Heart right ventricle (tissue), 16 donors: ENCODE data around the gene NFE2L3. TPM values are rescaled to one million over a fixed set of nuclear protein-coding genes. Genes with fewer than 3 reads are reported as not detected.

Source experiments
- ATAC-seq, 8 donors: fragments of 200-7000 bp; cut with Tn5 transposase; one replicate each; pipeline ENCODE4 v1.9.1; 2020; ENCODE audit warnings: mild to moderate bottlenecking in 8 of 8, moderate library complexity in 8 of 8, moderate number of reproducible peaks in 1 of 8
- DNase-seq, 2 donors: peaks; one replicate each; pipeline ENCODE4 v3.0.0-alpha.2; 2020
- H3K27ac ChIP-seq, 10 donors: fragments of 200-600 bp; sonication (generic) in 2 of 10; one replicate each; pipeline versions ENCODE4 v1.5.0 to v1.8.0; 2020 to 2022; ENCODE audit warnings: mild to moderate bottlenecking in 3 of 10
- H3K27me3 ChIP-seq, 7 donors: fragments of 200-600 bp; one replicate each; pipeline ENCODE4 v1.8.0; 2021 to 2022; ENCODE audit warnings: mild to moderate bottlenecking in 2 of 7
- H3K36me3 ChIP-seq, 9 donors: fragments of 200-600 bp; sonication (generic) in 1 of 9; one replicate each; pipeline versions ENCODE4 v1.5.0 to v1.8.0; 2020 to 2022; ENCODE audit warnings: mild to moderate bottlenecking in 2 of 9
- H3K4me1 ChIP-seq, 9 donors: fragments of 200-600 bp; sonication (generic) in 1 of 9; one replicate each; pipeline versions ENCODE4 v1.5.0 to v1.8.0; 2020 to 2022; ENCODE audit warnings: mild to moderate bottlenecking in 4 of 9
- H3K4me3 ChIP-seq, 10 donors: fragments of 200-600 bp; sonication (generic) in 2 of 10; one replicate each; pipeline versions ENCODE4 v1.5.0 to v1.8.0; 2020 to 2022; ENCODE audit warnings: mild to moderate bottlenecking in 7 of 10, moderate library complexity in 2 of 10
- H3K9me3 ChIP-seq, 11 donors: fragments of 200-600 bp in 10 of 11; sonication (generic) in 2 of 11; one replicate each; pipeline versions ENCODE4 v1.5.0 to v1.8.0; 2013 to 2022; ENCODE audit warnings: mild to moderate bottlenecking in 2 of 11, control low read depth in 1 of 11, moderate library complexity in 1 of 11
- CTCF ChIP-seq, 9 donors: fragments of 200-600 bp; sonication (generic) in 2 of 9; IDR thresholded peaks; one replicate each; pipeline versions ENCODE4 v1.5.0 to v1.8.0; 2021 to 2022; ENCODE audit warnings: antibody characterized with exemption in 9 of 9, mild to moderate bottlenecking in 5 of 9, moderate library complexity in 1 of 9
- WGBS, 2 donors: extraction: QIAGEN DNeasy Blood & Tissue Kit; methylation state at CpG; one replicate each; pipeline ENCODE4 v1.1.7; 2013; ENCODE audit warnings: inconsistent platforms in 1 of 2; 5-methylcytosine and 5-hydroxymethylcytosine counted together
- intact Hi-C, 10 donors: fragments of 100-400 bp; cut with DNase I; formaldehyde crosslinking; loops; one replicate each; pipeline versions ENCODE4 v1.11.1 to v1.14.2; 2022
- polyA plus RNA-seq, 2 donors: library from polyadenylated mRNA; stranded (reverse); fragments of 200-250 nt; gene quantifications; one replicate each; pipeline ENCODE4 v1.2.3, GENCODE V29; 2013
- total RNA-seq, 10 donors: library from RNA; stranded (reverse); fragmentation: NEBNext Ultra II Directional in 3 of 10; extraction: Animal tissue kit (Norgen Biotek cat#: 25700) in 3 of 10; gene quantifications; one replicate each; pipeline versions ENCODE4 v1.2.1 to v1.2.4, GENCODE V29; 2021 to 2023
- donor health status: Arrhythmogenic right ventricular cardiomyopathy.
- donor health status: ischemic (EF 13 %, LVEDD 7.1; RV severe dilation, severe dysfunction).
- donor health status: healthy with polysubstance abuse.
- donor health status: DM: no; HTN: yes; CAD: no.
- donor health status: DM: no; HTN: no; CAD: no.
- donor health status: ischemic (EF 25% LVEDD 6.9; RV normal size, moderate dysfunction).
- donor health status: ischemic (EF 25% LVEDD 5.7; RV mildly dilated, moderate dysfunction).
- donor health status: healthy.
- donor health status: DM: yes; HTN: yes; CAD: no.
- donor health status: Ischemic cardiomyopathy.
- donor health status: ischemic (EF 35%, LVEDD 5.7; RV mildly dilated, moderate dysfunction).
- donor health status: nonischemic (EF 11% LVEDD 7.7; RV severe dilation, severe dysfunction).
- donor health status: DM: yes; HTN: yes; CAD: no.
- donor health status: PGD.
- donor health status: ischemic (EF 29% LVEDD 5.4; RV normal size, mild dysfunction).
- donor health status: nonischemic (EF 23%, LVEDD 6.1; RV moderate dilation, normal function).

The NFE2L3 gene
- total and polyA plus RNA-seq, 12 donors, result 0.32 to 4.1 (median 1.1) TPM

GRCh38 chr7:26135076-26135475 is 16.9 kb upstream of the NFE2L3 start:
- no peak for TF ChIP-seq CTCF (IDR thresholded peaks at IDR 0.05)
- ATAC-seq (no peak), DNase-seq (no peak)
- intact Hi-C loops, result no loop called here
- H3K4me3 ChIP-seq, result no peak overlapping the region
- H3K36me3 ChIP-seq, result no peaks in the 10 kb centered on the region
- no peaks in the 10 kb centered on the region for H3K4me1 ChIP-seq
- H3K27me3 ChIP-seq, result peaks cover 0 to 18% (median 4%) of the 10 kb centered on the region in 7 donors
- peaks cover 0 to 12% (median 0%) of the 10 kb centered on the region in 11 donors for H3K9me3 ChIP-seq
- H3K27ac ChIP-seq, result no peak overlapping the region

GRCh38 chr7:26135551-26135950 is 16.4 kb upstream of the NFE2L3 start:
- H3K4me3 ChIP-seq, result no peak overlapping the region
- intact Hi-C loops, result no loop called here
- WGBS, 2 donors, result 94 to 97% methylated on average over 1 of the region's 1 CpG
- no peaks in the 10 kb centered on the region for H3K4me1 ChIP-seq
- H3K27me3 ChIP-seq, result peaks cover 0 to 18% (median 0%) of the 10 kb centered on the region in 7 donors
- H3K36me3 ChIP-seq, result no peaks in the 10 kb centered on the region
- no peak for DNase-seq
- peaks cover 0 to 12% (median 0%) of the 10 kb centered on the region in 11 donors for H3K9me3 ChIP-seq
- no peak overlapping the region for H3K27ac ChIP-seq
- TF ChIP-seq CTCF (IDR thresholded peaks at IDR 0.05), result no peak
- ATAC-seq, result no peak

- Histone ChIP-seq H3K4me3 (no peak overlapping the region), H3K27ac (no peak overlapping the region), H3K36me3 (no peaks in the 10 kb centered on the region), H3K4me1 (peaks cover 0 to 7% (median 0%) of the 10 kb centered on the region in 9 donors), H3K9me3 (peaks cover 0 to 12% (median 0%) of the 10 kb centered on the region in 11 donors), H3K27me3 (peaks cover 0 to 13% (median 0%) of the 10 kb centered on the region in 7 donors)
- 88 to 93% methylated on average over 4 of the region's 4 CpGs for WGBS, 2 donors
- no peak for TF ChIP-seq CTCF (IDR thresholded peaks at IDR 0.05)
- ATAC-seq (no peak), DNase-seq (no peak)
- intact Hi-C loops, result no loop called here
These were observed 15.2 kb upstream of the NFE2L3 start for GRCh38 chr7:26136831-26137230.

GRCh38 chr7:26140380-26140779 is 11.6 kb upstream of the NFE2L3 start:
- Histone ChIP-seq H3K27me3 (peaks cover 0 to 16% (median 9%) of the 10 kb centered on the region in 7 donors), H3K9me3 (peaks cover 0 to 7% (median 0%) of the 10 kb centered on the region in 11 donors), H3K36me3 (no peaks in the 10 kb centered on the region), H3K4me1 (peaks cover 0 to 7% (median 0%) of the 10 kb centered on the region in 9 donors), H3K4me3 (no peak overlapping the region), H3K27ac (no peak overlapping the region)
- no peak for DNase-seq
- no peak for ATAC-seq
- 100% methylated on average over 1 of the region's 1 CpG for WGBS, 2 donors
- intact Hi-C loops, result no loop called here
- no peak for TF ChIP-seq CTCF (IDR thresholded peaks at IDR 0.05)
